Femur (tissue), 1 donor: ENCODE measurements around the gene PSMD4.
A peak's percentile ranks its signal among the peaks of the same experiment; 100 is the strongest.

Experiments
- DNase-seq: peaks from one replicate; pipeline ENCODE4 v3.0.0-alpha.2; 2017

The PSMD4 gene

GRCh38 chr1:151311011-151311410 is 56.5 kb downstream of the PSMD4 start:
- DNase-seq = no peak

DNA sequence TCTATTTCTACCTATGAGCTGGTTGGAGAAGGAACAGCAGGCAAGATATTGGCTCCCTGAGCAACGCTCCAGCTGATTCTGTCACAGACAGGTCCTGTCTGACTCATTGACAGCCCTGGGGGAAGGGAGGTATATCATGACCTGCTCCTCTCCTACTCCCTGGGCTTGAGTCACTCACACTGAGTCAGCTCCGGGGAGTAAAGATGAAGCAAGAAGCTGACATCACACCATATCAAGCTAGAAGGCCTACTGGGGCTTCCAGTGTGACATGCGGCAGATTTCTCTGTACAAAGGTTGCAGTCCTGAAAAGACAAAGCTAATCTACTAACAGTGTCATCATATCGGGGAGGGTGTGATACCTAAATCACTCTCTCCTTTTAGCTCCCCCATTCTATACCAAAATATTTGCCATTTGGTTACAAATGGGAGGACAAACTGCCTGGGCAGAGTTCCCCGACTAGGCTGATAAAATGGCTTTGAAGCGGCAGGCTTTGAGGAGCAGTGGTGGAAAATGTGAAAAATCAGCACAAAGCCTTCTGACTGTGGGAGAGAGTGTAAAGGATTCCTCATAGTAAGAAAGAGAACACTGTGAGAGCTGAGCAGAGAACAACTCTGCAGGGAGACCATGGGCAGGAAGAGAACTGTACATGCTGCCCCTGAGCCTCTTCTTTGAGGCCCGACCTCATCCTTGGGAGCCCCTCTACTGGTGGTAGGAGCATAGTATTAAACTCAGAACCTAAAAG is 57.2 kb downstream of the PSMD4 start:
- no peak for DNase-seq

GRCh38 chr1:151312411-151312810 is 57.9 kb downstream of the PSMD4 start:
- no peak for DNase-seq

DNA sequence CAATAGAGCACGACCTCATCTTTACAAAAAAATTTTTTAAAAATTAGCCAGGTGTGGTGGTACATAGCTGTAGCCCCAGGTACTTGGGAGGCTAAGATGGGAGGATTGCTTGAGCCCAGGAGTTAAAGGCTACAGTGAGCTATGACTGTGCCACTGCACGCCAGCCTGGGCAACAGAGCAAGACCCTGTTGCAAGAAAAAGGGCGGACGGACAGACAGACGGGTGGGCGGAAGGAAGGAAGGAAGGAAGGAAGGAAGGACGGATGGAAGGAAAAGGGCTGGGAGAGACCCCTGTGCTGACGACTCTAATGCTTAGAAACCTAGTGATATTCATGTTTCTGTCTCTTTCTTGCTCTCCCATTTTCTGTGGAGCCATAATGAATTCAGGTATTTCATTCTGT is 58.3 kb downstream of the PSMD4 start:
- DNase-seq = no peak

DNA sequence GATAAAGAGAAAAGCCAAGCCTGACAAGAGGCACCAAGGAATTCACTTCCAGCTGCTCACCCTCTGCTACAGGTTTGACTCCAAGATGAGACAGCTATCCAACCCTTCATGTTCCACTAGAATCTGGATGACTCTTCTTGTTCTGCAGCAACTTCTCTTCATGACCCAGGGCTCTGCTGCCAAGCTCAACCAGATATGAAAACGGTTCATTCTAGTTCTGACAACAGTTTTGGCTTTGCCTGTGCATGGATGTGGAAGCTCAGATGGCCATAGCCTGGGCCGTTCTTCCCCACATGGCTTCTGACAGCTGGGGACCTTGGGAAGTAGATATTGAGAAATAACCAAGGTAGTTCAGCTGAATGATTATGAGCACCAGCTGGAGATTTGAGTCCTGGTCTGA is 59.0 kb downstream of the PSMD4 start:
- no peak for DNase-seq

DNA sequence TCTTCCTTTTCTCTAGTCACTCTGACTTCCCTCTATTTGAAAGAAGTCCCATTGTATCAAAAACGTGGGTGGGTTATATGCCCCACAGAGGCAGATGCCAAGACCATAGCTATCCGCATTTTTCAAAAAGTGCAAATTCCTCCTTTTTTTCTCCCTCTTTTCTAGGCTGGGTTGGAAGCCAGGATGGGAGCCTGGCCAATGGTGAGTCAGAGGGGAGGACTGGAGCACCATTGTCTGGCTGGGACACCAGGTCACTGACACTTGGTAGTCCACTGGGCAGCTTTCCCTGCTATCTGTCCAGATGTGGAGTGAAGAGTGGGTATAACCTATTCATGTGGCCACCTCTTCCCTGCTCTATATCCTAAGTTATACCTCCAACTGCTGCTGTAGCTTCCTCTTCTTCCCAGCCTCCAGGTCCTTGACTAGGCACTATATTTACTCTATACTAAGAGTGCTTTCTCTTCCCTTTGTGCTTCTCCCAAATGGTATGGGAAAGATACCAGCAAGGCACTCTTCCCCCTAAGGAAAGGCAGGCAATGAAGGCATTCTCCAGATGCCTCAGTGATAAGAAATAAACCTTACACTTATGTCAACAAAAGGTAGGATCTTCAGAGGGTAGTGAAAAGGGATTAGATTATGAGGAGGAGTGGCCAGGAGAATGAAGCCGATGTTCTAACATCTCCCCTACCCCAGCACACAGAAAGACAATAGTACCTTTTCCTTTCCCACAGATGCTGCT is 59.8 kb downstream of the PSMD4 start:
- DNase-seq = peak; percentile 71

GRCh38 chr1:151315565-151316235 is 61.2 kb downstream of the PSMD4 start:
- DNase-seq = no peak
